CD4-positive, alpha-beta T cell treated with Interferon gamma for 1 hour (primary cell): ENCODE data around the gene GPR137B.

Source experiments
- DNase-seq: peaks from one replicate; pipeline ENCODE4 v3.0.0-alpha.2; 2020

GPR137B gene

GRCh38 chr1:236142253-236143103 is at the start of gene GPR137B:
GPR137B (plus strand) TSS chr1:236142539; CDS start chr1:236142623, 84 bp downstream.
- peak; percentile 45 for DNase-seq

DNA sequence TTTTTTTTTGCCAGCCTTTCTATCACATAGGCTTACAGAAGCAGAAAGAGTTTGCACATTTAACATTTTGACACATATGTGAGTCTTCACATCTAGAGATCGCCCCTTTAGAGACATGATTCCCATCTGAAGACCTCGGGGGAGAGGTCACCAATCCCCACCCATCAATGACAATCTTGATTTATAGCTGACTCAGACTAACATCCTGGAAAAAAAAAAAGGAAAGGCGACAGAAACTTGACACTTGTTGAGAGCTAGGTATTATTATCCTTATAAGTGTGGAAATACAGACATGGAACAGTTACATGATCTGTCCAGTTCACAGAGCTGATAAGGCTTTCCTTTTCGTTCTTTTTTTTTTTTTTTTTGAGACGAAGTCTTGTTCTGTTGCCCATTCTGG is 49.4 kb upstream of the GPR137B start:
- no peak for DNase-seq

- no peak for DNase-seq
These were observed 46.4 kb upstream of the GPR137B start for GRCh38 chr1:236095705-236096520.

DNA sequence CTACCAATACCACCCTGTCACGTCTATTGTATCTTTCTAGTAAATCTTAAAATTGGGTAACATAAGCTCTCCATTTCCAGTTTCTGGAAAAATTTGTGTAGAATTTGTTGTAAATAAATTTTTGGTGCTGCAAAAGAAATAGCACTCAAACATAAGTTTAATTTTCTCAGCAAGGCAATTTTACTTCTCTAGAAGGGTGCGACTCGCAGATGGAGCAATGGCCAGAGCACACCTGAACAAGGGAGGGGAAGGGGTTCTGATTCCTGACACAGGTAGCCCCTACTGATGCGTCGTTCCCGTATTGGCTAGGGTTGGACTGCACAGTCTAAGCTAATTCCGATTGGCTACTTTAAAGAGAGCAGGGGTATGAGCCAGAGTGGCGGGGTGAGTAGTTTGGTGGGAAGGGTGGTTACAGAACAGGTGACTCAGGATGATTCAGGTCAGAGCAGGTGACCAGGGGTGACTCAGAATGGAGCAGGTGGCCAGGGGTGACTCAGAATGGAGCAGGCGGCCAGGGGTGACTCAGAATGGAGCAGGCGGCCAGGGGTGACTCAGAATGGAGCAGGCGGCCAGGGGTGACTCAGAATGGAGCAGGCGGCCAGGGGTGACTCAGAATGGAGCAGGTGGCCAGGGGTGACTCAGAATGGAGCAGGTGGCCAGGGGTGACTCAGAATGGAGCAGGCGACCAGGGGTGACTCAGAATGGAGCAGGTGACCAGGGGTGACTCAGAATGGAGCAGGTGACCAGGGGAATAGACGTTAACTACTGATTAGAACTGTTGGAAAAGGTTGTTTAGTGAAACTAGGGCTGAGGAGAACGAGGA is 45.5 kb upstream of the GPR137B start:
- DNase-seq = peak; percentile 66

DNA sequence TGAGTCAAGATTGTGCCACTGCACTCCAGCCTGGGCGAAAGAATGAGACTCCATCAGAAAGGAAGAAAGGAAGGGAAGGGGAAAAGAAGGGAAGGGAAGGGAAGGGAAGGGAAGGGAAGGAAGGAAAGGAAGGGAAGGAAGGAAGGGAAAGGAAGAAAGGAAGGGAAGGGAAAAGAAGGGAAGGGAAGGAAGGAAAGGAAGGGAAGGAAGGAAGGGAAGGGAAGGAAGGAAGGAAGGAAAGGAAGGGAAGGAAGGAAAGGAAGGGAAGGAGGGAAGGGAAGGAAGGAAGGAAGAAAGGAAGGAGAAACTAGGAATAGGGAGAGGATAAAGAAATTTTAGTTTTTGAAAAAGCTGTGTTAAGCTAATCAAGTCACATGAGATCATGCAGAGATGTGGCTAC is 44.1 kb upstream of the GPR137B start:
- no peak for DNase-seq

- DNase-seq = no peak
These were observed 42.9 kb upstream of the GPR137B start for GRCh38 chr1:236099355-236099974.

GRCh38 chr1:236100799-236101198 is 41.5 kb upstream of the GPR137B start:
- no peak for DNase-seq

DNA sequence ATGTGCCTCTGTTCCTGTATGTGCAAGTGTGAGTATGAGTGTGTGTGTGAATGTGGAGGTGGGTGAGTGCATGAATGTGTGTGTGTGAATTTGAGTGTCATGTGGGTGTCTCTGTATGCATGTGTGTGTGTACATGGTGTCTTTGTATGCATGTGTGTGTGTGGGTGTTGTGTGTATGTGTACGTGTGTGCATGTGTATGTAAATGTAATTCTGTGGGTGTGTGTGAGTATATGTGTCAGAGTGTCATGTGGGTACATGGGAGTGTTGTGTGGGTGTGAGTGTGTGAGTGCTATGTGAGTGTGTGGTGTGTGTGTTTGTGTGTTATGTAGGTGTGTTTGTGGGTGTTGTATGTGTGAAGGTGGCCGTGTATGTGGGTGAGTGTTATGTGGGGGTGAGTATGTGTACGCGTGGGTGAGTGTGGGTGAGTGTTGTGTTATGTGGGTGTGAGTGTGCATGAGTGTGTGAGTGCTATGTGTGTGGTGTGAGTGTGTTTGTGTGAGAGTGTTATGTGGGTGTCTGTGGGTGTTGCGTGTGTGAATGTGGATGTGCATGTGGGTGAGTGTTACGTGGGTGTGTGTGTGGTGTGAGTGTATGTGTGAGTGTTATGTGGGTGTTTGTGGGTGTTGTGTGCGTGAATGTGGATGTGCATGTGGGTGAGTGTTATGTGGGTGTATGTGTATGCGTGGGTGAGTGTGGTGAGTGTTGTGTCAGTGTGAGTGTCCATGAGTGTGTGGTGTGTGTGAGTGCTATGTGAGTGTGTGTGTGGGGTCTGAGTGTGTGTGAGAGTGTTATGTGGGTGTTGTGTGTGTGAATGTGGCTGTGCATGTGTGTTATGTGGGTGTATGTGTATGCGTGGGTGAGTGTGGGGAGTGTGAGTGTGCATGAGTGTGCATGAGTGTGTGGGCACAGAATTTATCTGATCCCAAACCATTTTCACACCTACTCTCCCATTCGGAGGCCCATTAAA is 40.8 kb upstream of the GPR137B start:
- no peak for DNase-seq

DNA sequence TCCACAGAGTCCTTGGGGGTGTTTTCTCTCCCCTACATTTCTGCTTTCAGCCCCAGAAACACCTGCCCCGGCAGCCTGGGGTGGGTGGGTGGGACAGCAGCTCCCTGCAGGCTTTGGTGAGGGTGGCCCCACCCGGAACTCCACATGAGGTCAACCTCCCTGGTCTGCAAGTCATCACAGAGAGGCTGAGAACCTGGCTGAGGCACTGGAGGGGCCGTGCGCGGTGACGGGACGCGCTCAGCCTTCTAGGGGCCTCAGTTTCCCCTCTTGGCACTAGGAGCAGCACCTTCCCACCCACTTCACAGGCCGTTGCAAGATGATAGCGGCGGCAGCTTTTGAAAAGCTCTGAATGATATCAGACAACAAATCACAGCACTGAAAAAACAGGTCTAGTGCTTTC is 39.7 kb upstream of the GPR137B start:
- DNase-seq = no peak

DNA sequence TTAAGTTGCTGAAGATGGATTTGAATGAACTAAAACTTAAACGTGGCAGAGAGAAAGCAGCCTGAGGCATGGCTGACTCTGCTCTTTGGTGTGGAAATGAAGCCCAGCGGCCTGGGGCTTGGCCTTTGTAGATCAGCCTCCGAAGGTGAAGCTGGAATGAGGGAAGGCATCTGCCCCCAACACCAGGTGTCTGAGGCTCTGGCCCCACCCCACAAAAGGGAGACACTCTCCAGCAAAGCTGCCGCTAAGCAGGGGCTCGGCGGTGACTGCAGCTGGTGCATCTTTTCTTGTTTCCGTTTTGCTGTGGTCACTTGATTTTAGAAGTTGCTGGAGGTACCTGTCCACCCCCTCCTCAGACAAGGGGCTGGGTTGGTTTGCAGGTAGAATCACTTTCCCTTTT is 39.3 kb upstream of the GPR137B start:
- no peak for DNase-seq

DNA sequence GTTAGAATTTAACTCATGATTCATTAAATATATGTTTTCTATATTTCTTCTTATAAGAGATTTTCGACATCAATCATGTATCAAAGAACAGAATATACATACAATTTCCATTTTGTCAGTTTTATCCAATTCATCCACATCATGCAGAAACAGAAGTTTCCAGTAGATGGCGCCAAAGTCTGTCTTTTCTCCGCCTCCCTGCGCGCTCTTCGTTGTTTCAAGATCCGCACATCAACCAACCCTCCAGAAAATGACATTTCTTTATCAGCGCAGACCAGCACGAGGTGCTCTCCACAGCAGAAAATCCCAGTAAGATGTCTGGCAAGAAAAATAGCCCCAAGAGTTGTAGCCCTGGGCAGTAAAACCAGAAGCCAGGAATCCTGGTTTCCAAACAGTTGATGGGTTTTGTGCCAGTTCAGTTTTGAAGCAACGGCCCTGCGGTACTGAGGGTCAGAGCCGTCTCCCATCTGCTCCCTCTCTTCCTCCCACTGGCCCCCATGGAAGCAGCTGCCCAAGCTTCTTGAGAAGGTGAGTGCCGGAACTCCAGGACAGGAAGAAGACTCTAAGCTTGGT is 38.6 kb upstream of the GPR137B start:
- DNase-seq = peak; percentile 21

- DNase-seq = no peak
These were observed 35.0 kb upstream of the GPR137B start for GRCh38 chr1:236107121-236107907.

DNA sequence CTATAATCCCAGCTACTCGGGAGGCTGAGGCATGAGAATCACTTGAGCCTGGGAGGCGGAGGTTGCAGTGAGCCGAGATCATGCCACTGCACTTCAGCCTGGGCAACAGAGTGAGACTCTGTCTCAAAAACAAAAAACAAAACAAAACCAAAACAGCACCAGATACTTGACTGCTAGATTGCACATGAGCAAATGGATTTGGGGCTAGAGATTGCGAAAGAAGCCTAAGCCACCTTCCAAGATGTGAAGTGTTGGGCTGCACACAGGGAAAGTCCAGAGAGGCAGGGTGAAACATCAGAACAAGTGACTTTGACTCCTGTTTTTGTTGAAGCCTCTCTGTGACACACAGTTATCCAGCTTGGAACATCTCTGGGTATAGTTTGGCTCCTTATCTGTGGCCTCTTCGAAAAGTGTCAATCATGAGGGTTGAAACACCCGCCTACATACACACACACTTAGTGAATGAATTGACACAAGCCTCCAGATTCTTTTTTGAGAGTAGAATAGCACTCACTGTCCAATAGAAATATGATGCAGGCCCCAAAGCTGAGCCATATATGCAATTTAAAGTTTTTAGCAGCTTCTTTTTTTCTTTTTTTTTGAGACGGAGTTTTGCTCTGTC is 34.2 kb upstream of the GPR137B start:
- no peak for DNase-seq

DNA sequence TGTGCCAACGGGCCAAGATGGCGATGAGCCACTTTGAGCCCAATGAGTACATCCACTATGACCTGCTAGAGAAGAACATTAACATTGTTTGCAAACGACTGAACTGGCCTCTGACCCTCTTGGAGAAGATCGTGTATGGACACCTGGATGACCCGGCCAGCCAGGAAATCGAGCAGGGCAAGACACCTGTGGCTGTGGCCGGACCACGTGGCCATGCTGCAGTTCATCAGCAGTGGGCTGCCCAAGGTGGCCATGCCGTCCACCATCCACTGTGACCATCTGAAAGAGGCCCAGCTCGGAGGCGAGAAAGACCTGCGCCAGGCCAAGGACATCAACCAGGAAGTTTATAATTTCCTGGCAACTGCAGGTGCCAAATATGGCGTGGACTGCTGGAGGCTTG is 32.2 kb upstream of the GPR137B start:
- no peak for DNase-seq

- DNase-seq = no peak
These were observed 30.6 kb upstream of the GPR137B start for GRCh38 chr1:236111527-236112331.

DNA sequence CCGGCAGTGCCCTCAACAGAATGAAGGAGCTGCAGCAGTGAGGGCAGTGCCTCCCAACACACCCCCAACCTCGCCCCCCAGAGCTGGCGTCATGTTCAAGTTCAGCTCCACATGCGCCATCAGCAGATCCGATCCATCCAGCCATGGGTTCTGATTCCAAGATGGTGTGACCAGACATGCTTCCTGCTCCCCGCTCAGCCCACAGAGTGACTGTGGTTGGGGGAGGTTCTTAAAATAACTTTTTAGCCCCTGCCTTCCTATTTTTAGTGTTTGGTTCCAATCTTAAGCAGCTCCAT is 30.1 kb upstream of the GPR137B start:
- no peak for DNase-seq

DNA sequence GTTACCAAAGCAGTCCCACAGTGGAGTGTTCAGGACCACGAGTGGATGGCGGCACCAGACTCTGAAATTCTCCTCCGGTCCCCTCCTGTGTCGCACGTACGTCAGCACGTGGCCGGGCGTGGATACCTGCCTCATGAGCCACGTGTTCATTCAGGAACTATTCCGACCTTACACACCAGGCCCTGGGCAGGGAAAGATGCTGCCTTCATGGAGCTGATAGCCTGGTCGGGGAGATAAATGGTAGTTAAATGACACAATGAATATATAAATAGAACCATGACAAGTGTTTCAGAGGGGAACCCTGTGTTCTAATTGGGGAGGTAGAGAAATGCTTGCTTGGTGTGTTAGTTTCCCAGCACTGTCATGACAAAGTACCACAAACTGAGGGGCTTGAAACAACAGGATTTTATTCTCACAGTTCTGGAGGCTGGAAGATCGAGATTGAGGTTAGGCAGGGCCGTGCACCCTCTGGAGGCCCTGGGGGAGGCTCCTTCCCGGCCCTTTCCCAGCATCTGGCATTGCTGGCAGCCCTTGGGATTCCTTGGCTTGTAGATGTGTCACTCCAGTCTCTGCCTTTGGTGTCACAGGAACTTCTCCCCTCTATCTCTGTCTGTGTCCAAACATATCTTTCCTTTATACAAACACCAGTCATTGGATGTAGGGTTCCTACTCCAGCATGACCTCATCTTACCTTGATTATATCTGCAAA is 28.9 kb upstream of the GPR137B start:
- no peak for DNase-seq

GRCh38 chr1:236114076-236114747 is 28.1 kb upstream of the GPR137B start:
- DNase-seq = no peak
